Forelimb muscle (tissue), 1 donor: ENCODE results near the gene LILRA2. TPM values are rescaled to one million over a fixed set of nuclear protein-coding genes. Genes with fewer than 3 reads are reported as not detected.

ENCODE experiments used
- polyA plus RNA-seq: library from polyadenylated mRNA; unstranded; fragments of 120-200 nt; gene quantifications from one replicate; pipeline ENCODE4 v1.2.1, GENCODE V29; 2013; ENCODE audit not compliant: insufficient read length

LILRA2 gene
- polyA plus RNA-seq, 1 donor, result 0.81 TPM

Other genes with a start within 250 kb of the LILRA2 start
- not detected for gene LILRA4, start 234.6 kb upstream of the LILRA2 start, polyA plus RNA-seq
- gene LAIR1, start 208.9 kb upstream of the LILRA2 start, polyA plus RNA-seq, result 6.6 TPM
- gene TTYH1, start 158.3 kb upstream of the LILRA2 start, polyA plus RNA-seq, result 3.9 TPM
- gene LENG8, start 124.6 kb upstream of the LILRA2 start, polyA plus RNA-seq, result 120 TPM
- gene LENG9, start 110.0 kb upstream of the LILRA2 start, polyA plus RNA-seq, result 1.8 TPM
- 29.2 TPM for gene CDC42EP5, start 100.5 kb upstream of the LILRA2 start, polyA plus RNA-seq
- not detected for gene LAIR2, start 71.0 kb upstream of the LILRA2 start, polyA plus RNA-seq
- gene LILRA1, start 19.8 kb downstream of the LILRA2 start, polyA plus RNA-seq, result 0.46 TPM
- gene LILRB1, start 56.7 kb downstream of the LILRA2 start, polyA plus RNA-seq, result 1.1 TPM
- gene LILRB4, start 89.2 kb downstream of the LILRA2 start, polyA plus RNA-seq, result 0.63 TPM
- gene KIR3DL3, start 150.7 kb downstream of the LILRA2 start, polyA plus RNA-seq, result not detected
- not detected for gene KIR2DL3, start 164.7 kb downstream of the LILRA2 start, polyA plus RNA-seq
- not detected for gene KIR2DL1, start 196.0 kb downstream of the LILRA2 start, polyA plus RNA-seq
- gene KIR2DL4, start 229.8 kb downstream of the LILRA2 start, polyA plus RNA-seq, result not detected
- gene KIR3DL1, start 242.7 kb downstream of the LILRA2 start, polyA plus RNA-seq, result not detected